ENCODE measurements around the gene KCNMA1.

DNA sequence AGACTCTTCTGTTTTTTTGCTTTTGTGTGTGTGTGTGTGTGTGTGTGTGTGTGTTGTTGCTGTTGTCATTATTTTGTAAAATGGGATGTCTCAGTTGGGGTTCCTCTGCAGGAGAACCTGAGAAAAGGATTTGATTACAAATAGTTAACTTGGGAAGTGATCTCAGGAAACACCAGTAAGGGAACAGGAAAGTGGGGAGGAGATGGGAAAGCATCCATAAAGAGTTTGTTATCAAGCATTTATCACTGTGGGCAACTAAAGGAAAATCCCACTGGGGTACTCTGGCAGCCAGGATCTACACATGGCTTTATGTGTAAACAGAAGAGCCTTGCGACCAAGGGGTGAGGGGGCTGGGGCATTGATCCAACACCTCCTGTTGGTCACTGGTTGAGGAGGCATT, 485.4 kb downstream of the KCNMA1 start:
- TF ChIP-seq, protein P1, sequence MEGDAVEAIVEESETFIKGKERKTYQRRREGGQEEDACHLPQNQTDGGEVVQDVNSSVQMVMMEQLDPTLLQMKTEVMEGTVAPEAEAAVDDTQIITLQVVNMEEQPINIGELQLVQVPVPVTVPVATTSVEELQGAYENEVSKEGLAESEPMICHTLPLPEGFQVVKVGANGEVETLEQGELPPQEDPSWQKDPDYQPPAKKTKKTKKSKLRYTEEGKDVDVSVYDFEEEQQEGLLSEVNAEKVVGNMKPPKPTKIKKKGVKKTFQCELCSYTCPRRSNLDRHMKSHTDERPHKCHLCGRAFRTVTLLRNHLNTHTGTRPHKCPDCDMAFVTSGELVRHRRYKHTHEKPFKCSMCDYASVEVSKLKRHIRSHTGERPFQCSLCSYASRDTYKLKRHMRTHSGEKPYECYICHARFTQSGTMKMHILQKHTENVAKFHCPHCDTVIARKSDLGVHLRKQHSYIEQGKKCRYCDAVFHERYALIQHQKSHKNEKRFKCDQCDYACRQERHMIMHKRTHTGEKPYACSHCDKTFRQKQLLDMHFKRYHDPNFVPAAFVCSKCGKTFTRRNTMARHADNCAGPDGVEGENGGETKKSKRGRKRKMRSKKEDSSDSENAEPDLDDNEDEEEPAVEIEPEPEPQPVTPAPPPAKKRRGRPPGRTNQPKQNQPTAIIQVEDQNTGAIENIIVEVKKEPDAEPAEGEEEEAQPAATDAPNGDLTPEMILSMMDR (IDR thresholded peaks at IDR 0.05): no peak
- no peak for TF ChIP-seq EP300 (IDR thresholded peaks at IDR 0.05)
- TF ChIP-seq POLR2AphosphoS5 (IDR thresholded peaks at IDR 0.05): no peak
- TF ChIP-seq POLR2A (IDR thresholded peaks at IDR 0.05; ENCODE audit: low read depth): no peak
